H1 (cell line): ENCODE measurements around the gene MMEL1.

Source experiments
- CEBPB ChIP-seq: IDR thresholded peaks from 2 replicates; pipeline ENCODE4 v1.6.1; 2012; ENCODE audit warnings: low read depth, low read length
- CTCF ChIP-seq, 3 experiments: IDR thresholded peaks; 1 replicate in 2 of 3; 2 replicates in 1 of 3; pipeline versions ENCODE4 v1.5.1 to v1.6.1; 2011; ENCODE audit warnings: low read length in 3 of 3, mild to moderate bottlenecking in 3 of 3, inconsistent platforms in 2 of 3, low read depth in 1 of 3, moderate library complexity in 1 of 3; ENCODE audit not compliant: insufficient read depth in 1 of 3; ENCODE audit errors: control extremely low read depth in 1 of 3
- EP300 ChIP-seq, 2 experiments: IDR thresholded peaks; 1 replicate in 1 of 2; 2 replicates in 1 of 2; pipeline ENCODE4 v1.6.1; 2011 to 2012; ENCODE audit warnings: low read depth in 2 of 2, low read length in 2 of 2, mild to moderate bottlenecking in 2 of 2, borderline replicate concordance in 1 of 2, inconsistent platforms in 1 of 2, moderate library complexity in 1 of 2
- EZH2 ChIP-seq: fragments of 200-600 bp; sonication (generic); IDR thresholded peaks from 2 replicates; pipeline ENCODE4 v1.7.1; 2012; ENCODE audit warnings: low read depth, mild to moderate bottlenecking, moderate library complexity, low read length, inconsistent platforms; ENCODE audit not compliant: severe bottlenecking
- FOSL1 ChIP-seq: IDR thresholded peaks from 2 replicates; pipeline ENCODE4 v1.6.1; 2011; ENCODE audit warnings: mild to moderate bottlenecking, low read depth, low read length, moderate library complexity; ENCODE audit not compliant: insufficient read depth
- JUND ChIP-seq: IDR thresholded peaks from 2 replicates; pipeline ENCODE4 v1.6.1; 2011; ENCODE audit warnings: mild to moderate bottlenecking, improper control_type of control experiment, low read length
- POLR2A ChIP-seq, 2 experiments: IDR thresholded peaks; 1 replicate in 1 of 2; 2 replicates in 1 of 2; pipeline ENCODE4 v1.6.1; 2011; ENCODE audit warnings: low read depth in 2 of 2, low read length in 2 of 2, mild to moderate bottlenecking in 2 of 2; ENCODE audit errors: control extremely low read depth in 1 of 2
- POLR2AphosphoS5 ChIP-seq: IDR thresholded peaks from 2 replicates; pipeline ENCODE4 v1.6.1; 2011; ENCODE audit warnings: low read depth, low read length
- TAF1 ChIP-seq: IDR thresholded peaks from 2 replicates; pipeline ENCODE4 v1.6.1; 2011; ENCODE audit warnings: mild to moderate bottlenecking, low read depth, low read length
- USF2 ChIP-seq: IDR thresholded peaks from 2 replicates; pipeline ENCODE4 v1.6.1; 2011; ENCODE audit warnings: low read length, improper control_type of control experiment

DNA sequence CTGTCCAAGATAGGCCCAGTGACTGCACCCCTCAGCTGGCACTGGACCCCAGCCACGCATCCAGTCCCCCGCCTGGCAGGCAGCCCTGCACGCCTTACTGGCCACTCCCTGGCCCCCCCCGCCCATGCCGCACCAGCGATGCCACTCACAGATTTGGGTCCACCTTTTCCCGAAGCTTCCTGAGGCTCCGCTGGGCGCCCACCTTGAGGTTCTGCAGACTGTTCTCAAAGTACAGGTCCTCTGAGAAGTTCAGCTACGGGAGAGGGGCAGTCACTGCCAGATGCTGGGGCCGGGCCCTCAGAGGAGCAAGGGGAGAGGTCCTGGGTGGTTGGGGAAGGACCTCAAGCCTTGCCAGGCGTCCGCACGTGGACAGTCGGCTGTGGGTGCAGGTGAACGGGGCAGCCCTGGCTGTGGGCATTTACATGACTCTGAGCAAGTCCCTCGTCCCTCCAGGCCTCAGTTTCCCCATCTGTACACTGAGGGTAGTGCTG is 38.1 kb downstream of the MMEL1 start:
- TF ChIP-seq POLR2A (IDR thresholded peaks at IDR 0.05; ENCODE audit: control extremely low read depth in 1 of 2, low read depth in 2 of 2, low read length in 2 of 2) (no peak), TAF1 (no peak), USF2 (no peak), CEBPB (no peak), FOSL1 (no peak), POLR2AphosphoS5 (no peak), EZH2 (no peak), CTCF (IDR thresholded peaks at IDR 0.05; ENCODE audit: control extremely low read depth in 1 of 3, insufficient read depth in 1 of 3, low read depth in 1 of 3, low read length in 3 of 3) (no peak), JUND (no peak), EP300 (IDR thresholded peaks at IDR 0.05; ENCODE audit: borderline replicate concordance in 1 of 2, low read depth in 2 of 2, low read length in 2 of 2) (no peak)
